NCI-H2081 (cell line): ENCODE data around the gene ZNF764.
A peak's percentile ranks its signal among the peaks of the same experiment; 100 is the strongest.
"Not testable (repeated sequence)": the region's sequence is repeated elsewhere in the genome, so short reads cannot be mapped to it uniquely, and the experiment has no call there.

Experiments used
- DNase-seq, 2 experiments: peaks; one replicate each; lab custom pipeline; 2025; lab: John Stamatoyannopoulos, UW

The ZNF764 gene

DNA sequence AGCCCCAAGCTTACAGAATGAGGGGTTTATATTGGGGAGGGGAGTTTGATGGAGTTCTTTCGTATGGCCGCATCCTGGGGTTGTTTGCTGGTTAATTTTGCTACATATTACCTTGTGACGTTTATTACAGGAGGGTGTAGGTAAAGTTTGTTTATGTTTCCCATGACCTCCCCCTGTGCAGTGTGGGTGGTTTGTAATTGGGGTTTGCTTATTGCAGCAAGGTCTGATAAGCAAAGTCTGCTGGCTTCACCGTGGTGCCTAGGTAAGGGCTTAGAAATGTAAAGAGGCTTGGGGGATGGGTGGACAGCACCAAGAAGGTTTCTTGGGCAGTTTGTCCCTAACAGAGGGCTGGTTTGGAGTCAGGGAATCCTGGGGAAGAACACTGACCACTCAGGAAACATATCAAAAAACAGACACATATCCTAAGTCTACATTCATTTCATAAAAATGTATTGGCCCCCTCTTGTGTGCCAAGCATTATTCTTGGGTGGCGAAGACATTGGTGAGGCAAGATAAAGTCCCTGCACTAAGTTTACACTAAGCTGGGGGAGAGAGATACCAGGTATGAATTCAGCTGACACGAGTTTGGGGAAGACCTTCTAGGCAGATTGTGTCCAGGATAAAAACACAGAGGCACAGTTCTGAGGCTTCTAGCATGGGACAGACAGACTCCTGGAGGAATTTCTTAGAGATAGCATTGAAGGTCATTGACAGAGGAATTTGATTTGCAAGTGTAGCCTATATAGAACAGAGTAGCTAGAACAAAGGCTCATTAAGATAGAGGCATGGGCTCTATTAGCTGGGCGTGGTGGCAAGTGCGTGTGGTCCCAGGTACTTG lies 9.5 kb downstream of the ZNF764 start:
- no peak for DNase-seq

DNA sequence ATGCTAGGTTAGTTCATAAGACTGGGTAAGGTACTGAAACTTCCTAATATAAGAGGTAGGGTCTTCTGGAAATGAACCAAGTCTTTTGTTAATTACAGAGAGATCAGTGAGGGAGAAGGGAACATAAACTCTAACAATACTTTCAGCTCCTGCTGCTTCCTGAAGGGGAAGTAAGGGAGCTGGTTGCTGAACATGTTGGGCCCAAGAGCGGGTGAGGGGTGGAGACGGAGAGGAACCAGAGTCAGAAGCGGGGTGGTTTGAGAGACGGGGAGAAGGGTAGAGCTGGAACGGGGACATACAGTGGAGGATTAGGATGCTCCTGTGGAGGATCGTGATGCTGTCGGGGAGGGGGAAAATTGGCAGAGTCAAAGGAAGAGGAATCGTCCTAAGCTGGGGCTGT lies 12.1 kb downstream of the ZNF764 start:
- DNase-seq: no peak

DNA sequence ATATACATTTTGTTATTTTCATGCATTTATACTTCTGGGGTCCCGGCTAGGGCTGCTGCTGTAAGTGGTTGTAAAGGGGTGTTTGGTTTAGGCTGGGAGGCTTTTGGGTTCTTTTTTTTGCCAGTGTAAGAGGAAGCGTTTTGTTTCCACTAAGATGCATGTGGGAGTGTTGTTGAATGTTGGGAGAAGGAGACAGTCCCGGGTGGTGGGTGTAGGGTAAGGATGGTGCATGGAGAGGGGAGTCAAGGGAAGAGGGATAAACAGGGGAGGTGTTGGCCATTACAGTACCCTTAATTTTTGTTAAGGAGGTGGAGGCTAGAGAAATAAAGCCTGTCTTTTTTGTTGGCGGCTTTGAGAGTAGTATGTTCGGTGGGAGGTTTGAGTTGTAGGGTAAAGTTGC lies 15.1 kb downstream of the ZNF764 start:
- no peak for DNase-seq

DNA sequence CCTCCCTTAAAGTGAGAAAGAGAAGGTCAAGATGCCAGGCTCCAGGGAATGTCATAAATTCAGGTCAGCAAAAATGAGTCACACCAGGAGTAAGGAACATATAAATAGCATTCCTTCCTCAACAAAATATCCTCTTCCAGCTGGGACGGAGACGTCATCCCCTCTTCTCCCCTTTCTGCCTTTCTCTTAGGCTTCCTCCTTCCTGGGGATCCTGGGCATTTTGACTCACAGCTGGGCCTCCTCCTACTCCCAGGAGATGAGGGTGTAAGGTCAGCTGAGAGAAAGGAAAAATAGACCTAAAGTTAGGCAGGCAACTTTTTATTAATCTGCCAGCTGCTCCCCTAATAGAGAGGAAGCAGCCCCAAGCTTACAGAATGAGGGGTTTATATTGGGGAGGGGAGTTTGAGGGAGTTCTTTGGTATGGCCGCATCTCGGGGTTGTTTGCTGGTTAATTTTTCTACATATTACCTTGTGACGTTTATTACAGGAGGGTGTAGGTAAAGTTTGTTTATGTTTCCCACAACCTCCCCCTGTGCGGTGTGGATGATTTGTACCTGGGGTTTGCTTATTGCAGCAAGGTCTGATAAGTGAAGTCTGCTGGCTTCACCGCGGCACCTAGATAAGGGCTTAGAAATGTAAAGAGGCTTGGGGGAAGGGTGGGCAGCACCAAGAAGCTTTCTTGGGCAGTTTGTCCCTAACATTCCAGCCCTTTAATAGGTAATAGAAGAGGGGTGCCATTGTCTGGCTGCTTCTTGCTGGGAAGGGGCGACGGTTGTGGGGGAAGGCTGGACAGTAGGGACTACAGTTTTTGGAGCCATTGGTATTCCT lies 16.5 kb downstream of the ZNF764 start:
- DNase-seq: no peak

DNA sequence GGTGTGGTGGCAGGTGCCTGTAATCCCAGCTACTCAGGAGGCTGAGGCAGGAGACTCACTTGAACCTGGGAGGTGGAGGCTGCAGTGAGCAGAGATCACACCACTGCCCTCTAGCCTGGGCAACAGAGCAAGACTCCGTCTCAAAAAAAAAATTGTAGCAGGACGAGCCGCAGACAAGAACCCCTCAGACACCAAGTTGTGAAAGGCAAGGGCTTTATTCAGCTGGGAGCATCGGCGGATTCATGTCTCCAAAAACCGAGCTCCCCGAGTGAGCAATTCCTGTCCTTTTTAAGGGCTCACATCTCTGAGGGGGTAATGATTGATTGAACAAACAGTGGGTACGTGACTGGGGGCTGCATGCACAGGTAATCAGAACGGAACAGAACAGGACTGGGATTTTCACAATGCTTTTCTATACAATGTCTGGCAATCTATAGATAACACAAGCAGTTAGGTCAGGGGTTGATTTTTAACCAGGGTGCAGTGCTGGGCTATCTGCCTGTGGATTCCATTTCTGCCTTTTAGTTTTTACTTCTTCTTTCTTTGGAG lies 17.2 kb downstream of the ZNF764 start:
- DNase-seq: not testable (repeated sequence)

DNA sequence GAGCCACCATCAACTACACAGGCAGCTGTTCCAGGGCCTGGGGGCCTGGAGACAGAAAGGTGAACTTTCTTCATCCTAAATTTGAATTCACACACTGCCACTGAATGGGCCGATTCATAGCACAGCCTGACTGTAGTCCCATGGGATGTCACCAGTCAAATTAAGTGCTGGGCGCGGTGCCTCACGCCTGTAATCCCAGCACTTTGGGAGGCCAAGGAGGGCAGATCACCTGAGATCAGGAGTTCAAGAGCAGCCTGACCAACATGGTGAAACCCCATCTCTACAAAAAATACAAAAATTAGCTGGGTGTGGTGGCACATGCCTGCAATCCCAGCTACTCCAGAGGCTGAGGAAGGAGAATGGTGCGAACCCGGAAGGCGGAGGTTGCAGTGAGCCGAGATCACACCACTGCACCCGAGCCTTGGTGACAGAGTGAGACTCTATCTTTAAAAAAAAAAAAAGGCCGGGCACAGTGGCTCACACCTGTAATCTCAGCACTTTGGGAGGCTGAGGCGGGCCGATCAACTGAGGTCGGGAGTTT lies 18.1 kb downstream of the ZNF764 start:
- DNase-seq: not testable (repeated sequence)

DNA sequence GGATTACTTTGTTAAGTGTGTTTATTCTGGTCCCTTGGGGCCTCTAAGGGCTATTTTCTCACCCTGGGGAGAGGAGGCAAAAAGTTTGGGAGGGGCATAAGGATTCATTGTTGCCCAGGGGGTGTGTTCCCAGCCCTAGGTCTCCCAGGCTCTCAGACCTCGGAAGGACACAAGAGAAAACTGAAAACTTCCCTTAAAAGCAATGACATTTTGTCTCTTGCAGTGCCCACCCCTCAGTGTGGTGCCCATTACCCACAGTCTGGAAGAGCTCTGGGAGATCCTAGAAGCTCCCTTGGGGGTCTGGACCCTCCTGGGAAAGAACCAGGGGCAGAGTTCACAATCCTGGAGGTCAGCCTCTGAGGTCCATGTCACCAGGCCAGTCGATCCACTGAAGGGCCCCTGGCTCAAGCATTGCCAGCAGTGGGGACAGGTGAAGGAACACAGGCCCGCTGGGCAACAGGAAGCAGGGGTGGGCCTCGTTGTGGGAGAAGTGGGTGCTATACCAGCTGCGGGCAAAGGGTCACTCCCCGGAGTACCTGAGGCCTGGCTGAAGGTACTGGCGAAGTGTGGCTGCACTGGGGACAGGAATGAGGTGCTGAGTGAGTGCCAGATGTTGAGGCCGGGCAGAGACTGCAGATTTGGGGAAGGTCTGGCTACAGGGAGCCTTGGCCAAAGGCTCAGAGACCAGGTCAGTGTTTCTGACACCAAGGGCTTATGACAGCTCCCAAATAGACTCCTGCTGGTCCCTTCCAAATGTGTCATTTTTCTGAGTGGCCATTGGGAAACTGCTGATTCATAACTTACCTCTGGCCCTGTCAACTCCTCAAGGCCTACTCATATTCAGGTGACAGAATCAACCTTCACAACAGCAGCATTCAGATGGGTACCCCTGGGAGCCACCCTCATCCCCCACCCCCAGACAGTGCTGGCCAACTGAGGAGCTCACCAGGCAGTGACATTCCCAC lies 18.9 kb downstream of the ZNF764 start:
- DNase-seq: no peak

DNA sequence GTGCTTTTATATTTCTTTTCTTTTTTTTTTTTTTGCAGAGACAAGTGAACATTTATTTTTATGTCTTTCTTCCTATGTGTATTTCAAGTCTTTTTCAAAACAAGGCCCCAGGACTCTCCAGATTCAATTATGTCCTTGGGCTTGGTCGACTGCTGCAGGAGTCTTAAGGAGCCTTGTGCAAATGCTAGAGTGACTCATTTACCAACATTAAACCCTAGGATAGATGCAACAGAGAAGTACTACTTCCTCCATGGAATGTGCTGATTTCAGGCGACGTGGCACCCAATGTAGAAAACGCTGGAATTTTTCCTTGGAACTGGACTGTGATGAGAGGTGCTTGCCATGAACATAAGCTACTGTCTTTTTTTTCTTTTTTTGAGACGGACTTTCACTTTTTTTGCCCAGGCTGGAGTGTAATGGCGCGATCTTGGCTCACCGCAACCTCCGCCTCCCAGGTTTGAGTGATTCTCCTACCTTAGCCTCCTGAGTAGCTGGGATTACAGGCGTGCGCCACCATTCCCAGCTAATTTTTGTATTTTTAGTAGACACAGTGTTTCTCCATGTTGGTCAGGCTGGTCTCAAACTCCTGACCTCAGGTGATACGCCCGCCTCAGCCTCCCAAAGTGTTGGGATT lies 21.7 kb downstream of the ZNF764 start:
- DNase-seq: not testable (repeated sequence)

DNA sequence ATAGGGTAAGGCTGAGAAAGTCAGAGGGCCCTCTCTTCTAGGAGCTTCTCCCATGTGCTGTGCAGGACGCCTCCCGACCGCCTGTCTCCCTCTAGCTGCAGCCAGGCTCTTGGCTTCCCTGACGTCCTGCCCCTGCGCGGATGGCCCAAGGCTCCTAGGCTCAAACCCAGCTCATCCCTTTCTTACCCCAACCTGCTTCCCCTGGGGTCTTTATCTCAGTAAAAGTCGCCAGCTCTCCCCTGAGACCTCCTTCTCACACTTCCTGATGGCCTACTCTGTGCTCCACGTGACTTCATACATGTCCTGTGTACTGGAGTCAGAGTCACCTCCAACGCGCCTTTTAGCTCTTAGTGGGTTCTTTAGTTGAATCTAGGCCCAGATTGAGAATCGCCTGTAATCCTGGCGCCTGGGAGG lies 22.4 kb downstream of the ZNF764 start:
- peak; percentile 47 to 67 for DNase-seq

DNA sequence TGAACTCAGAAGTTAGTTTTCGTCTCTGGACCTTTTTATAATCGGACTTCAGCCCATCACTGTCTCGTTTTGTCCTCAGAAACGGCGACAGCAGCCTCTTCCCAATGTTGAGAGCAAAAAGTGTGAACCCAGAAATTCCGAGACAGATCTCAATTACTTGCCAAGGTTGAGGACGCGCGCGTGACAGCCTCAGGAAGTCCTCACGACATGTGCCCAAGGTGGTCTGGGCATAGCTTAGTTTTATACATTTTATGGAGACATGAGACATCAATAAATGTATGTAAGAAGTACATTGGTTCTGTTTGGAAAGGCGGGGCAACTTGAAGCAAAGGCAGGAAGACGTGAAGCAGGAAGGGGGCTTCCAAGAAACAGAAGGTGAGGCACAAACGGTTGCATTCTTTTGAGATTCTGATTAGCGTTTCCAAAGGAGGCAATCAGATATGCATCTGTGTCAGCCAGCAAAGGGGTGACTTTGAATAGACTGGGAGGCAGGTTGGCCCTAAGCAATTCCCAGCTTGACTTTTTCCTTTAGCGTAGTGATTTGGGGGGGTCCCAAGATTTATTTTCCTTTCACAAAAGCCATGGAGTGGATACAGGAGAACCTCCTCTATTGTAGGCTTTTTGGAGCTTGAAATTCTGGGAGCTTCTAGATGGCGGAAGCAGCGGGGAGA lies 22.9 kb downstream of the ZNF764 start:
- DNase-seq: no peak

DNA sequence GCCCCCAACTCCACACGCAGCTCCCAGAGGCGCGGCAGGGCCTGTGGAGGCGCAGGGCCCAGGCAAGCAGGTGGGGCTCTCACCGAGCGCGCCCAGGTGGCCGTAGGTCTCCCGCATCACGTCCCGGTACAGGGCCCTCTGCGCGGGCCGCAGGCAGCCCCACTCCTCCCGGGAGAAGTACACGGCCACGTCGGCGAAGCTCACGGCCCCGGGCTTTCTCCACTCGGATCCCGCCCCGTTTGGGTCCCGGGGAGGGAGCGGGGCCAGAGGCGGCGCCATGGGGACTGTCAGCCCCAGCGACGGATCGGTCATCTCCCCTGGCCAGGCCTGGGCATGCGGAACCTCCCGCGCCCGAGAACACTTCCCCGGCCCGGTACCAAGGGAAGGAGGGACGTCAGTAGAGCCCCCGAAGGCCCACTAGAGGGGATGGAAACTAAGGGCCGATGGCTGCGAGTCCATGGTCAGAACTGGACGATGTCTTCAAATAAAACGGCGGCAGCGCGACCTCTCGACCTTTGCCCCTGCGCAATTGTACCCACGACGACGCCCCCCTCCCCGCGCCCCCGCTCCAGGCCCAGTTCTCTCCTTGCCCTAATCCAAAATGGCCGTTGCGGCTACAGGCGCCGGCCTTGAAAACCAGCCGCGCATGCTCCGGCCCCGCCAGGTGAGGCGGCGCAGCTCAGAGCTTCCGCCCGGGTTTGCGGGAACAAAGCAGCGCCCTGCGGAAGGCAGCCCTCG lies 23.6 kb downstream of the ZNF764 start, which contains the start of gene ZNF747:
Gene ZNF747, minus strand, starts transcription at position 491 of the 738 bp plus-strand sequence. Its CDS starts 179 bp downstream, at position 312.
- peak; percentile 77 to 85 for DNase-seq

DNA sequence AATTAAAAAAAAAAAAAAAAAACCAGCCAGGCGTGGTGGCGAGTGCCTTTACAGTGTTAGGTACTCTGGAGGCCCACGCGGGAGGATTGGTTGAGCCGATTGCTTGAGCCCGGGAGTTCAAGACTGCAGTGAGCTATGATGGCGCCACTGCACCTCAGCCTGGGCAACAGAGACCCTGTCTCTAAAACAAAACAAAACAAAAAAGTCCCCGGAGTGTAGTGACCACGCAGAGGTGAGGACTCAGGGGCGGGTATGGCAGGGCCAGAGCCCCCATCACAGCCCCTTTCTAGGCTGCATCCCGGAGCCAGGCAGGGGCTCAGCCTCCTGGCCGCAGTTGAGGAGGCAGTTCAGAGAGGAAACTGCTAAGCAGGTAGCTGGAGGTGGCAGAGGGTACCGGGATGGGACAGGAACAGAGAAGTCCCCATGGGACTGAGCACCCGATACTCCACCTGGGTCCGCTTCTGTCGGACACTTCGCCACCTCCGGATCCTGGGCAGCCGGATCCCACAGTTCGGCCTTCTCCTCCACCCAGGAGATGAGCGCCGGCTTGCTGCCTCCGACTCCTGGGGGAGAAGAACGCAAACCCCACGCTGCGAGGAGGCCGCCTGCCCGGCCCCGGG lies 24.3 kb downstream of the ZNF764 start:
- DNase-seq: peak in 1 of 2 experiments; percentile 19

DNA sequence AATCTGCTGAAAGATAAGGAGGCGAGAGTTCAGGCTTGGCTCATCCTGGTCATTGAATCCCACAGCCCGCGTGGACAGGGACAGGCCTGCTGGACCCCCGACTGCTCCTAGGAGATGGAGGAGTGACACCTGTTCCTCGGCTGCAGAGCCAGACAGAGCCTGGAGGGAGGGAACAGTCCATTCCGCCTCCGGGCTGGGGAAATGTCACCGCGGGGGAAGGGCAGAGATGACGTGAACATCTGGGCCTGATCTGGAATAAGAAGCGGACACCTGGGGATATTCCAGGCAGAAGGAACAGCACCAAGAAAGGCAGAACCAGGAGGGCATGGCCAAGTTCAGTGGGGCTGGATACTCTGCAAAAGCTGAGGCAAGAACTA lies 25.0 kb downstream of the ZNF764 start:
- no peak for DNase-seq

DNA sequence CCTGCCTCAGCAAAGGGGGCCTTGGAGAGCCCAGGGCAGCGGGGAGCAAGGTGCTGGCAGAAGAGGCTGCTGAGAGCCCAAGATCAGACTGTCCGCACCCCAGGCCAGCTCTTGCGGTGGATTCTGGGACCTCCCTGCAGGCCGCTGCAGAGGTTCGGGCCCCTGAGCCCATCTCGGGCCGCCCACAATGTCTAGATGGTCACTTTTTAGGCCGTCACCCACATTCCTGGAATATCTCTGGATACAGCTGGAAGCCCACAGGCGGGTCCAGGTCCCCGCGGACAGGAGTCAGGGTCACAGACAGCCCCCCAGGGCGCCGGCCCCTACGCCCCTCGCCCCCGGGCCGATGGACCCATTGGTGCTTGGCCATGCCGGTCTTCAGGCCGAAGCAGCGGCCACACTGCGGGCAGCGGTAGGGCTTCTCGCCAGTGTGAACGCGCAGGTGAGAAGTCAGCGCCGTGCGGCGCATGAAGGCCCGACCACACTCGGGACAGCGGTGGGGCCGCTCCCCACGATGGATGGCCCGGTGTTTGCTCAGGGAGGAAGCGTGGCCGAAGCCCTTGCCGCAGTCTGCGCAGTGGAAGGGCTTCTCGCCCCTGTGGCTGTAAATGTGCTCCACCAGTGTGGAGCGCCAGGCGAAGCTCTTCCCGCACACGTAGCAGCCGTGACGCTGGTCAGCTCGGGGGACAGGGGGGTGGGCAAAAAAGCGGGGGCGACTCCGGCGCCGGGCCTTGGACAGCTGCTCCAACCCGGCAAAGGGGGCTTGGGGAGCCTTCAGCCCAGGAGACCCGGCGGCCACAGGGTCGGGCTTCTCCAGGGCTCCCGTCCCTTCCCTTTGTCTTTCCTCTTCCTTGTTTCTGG lies 25.7 kb downstream of the ZNF764 start:
- no peak for DNase-seq

DNA sequence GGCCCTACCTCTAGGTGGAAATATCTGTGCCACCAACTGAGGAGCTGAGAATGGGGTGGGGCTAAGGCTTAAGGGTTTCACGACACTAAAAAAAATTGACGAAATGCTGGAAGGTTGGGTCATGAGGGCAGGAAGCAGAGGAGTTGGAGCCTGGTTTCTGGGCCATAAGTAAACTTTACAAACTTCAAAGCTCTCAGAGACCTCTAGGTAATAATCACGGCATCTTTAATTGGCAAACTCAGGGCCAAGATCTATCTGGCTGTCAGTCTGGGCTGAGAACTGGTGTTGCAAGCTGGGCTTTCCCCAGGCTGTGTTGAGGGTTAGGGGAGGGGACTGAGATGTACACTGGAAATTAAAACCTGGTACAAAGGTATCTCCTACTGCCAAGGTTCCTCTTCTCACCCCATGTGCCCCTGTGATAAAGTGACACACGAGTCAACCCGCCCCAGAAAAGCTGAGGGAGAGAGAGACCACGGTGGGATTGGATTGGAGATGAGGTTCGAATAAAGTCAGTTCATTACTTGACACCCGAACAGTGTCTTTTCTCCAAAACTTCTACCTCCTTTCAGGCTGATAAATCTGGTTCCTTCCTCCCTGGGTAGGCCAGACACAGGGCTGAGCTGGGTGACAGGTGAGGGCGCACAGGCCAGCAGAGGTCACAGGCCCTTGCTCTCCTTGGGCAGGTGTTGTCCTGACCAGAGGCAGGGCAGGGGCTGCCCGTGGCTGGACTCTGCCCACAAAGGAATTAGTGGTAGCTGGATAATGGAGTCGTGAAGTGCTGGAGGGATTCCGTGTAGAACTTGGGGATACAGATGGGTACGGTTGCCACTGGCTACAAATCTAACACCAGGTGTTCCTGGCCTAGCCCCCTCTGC lies 27.8 kb downstream of the ZNF764 start:
- no peak for DNase-seq

DNA sequence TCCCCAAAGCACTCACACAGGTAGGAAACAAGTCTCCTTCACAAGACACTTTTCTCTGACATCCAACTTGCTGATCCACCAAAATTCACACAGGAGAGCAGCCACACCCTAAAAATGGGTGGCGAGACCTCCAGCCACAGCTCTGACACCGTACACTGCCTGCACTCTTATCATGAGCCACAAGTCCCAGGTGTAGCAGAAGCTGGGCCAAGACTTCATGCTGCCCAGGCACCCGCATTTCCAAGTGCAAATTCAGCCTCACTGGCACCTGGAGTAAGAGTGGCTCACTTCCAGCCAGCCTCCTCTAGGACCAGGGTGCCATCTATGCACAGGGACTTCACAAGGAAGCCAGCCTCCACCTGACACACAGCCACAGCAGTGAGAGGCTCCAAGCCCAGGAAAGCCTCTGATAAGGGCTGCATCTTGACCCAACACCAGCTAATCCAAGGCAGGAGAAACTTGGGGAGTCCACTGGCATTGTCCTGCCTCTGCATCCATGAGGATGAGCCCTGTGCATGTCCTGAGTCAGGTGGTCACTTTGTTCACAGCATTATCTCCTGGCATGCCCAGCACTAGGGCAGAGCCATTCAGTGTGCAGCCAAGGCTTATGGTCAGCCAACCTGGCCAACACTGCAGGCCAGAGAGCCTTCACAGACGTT lies 29.2 kb downstream of the ZNF764 start:
- DNase-seq: no peak
